ENCODE results near the gene TYR. TPM values are rescaled to one million over a fixed set of nuclear protein-coding genes. Genes with fewer than 3 reads are reported as not detected.

TYR gene
- not detected in 5 replicates for total RNA-seq (2022; extraction: Qiagen RNA extraction; ENCODE audit: low read depth)

DNA sequence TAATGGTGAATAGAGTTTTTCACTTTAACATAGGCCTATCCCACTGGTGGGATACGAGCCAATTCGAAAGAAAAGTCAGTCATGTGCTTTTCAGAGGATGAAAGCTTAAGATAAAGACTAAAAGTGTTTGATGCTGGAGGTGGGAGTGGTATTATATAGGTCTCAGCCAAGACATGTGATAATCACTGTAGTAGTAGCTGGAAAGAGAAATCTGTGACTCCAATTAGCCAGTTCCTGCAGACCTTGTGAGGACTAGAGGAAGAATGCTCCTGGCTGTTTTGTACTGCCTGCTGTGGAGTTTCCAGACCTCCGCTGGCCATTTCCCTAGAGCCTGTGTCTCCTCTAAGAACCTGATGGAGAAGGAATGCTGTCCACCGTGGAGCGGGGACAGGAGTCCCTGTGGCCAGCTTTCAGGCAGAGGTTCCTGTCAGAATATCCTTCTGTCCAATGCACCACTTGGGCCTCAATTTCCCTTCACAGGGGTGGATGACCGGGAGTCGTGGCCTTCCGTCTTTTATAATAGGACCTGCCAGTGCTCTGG, at the start of gene TYR:
Gene TYR, plus strand, starts transcription at position 185 of the 541 bp plus-strand sequence. Its CDS starts 79 bp downstream, at position 264.

Other genes with a start within 250 kb of the TYR start
- gene GRM5, start 111.9 kb upstream of the TYR start, total RNA-seq (2022; extraction: Qiagen RNA extraction; ENCODE audit: low read depth), result not detected in 5 replicates